ENCODE results near the gene SPATS1.
A peak's percentile ranks its signal among the peaks of the same experiment; 100 is the strongest.
"Not testable (repeated sequence)": the region's sequence is repeated elsewhere in the genome, so short reads cannot be mapped to it uniquely, and the experiment has no call there.

Gene SPATS1

DNA sequence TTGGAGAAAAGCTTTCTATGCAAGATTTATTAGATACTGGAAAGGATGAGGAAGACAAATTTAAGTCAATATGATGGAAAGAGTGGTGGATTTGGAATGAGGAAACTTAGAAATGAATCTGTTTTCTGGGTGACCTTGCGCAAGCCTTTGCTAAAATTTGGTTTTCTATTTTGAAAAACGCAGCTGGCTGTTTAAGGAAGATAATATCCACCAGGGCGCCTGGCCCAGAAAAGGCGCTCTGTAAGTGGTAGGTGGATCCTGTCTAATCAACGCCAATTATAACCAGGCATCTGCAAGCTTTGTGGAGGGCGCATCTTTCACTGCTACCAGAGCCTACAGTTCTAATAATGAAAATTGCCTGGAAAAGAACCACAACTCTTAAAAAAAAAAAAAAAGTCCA, 398 bp upstream of the SPATS1 start:
- DNase-seq (ENCODE audit: low spot score): no peak

DNA sequence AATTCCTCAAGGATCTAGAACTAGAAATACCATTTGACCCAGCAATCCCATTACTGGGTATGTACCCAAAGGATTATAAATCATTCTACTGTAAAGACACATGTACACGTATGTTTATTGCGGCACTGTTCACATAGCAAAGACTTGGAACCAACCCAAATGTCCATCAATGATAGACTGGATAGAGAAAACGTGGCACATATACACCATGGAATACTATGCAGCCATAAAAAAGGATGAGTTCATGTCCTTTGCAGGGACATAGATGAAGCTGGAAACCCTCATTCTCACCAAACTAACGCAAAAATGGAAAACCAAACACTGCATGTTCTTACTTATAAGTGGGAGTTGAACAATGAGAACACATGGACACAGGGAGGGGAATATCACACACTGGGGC, 4.4 kb downstream of the SPATS1 start:
- not testable (repeated sequence) for DNase-seq (ENCODE audit: low spot score)

- DNase-seq (ENCODE audit: low spot score): no peak
Observed at GRCh38 chr6:44349904-44350649, 7.6 kb downstream of the SPATS1 start.

DNA sequence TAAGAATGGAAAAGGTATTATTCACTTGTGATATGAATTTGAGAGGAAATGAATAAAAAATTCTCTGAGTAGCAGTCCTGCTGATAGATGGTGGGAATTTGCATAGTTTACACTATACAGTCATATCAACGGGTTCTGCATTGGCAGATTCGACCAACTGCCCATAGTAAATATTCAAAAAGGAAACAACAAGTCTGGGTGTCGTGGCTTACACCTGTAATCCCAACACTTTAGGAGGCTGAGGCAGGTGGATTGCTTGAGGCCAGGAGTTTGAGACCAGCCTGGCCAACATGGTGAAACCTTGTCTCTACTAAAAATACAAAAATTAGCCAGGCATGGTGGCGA, 8.2 kb downstream of the SPATS1 start:
- not testable (repeated sequence) for DNase-seq (ENCODE audit: low spot score)

DNA sequence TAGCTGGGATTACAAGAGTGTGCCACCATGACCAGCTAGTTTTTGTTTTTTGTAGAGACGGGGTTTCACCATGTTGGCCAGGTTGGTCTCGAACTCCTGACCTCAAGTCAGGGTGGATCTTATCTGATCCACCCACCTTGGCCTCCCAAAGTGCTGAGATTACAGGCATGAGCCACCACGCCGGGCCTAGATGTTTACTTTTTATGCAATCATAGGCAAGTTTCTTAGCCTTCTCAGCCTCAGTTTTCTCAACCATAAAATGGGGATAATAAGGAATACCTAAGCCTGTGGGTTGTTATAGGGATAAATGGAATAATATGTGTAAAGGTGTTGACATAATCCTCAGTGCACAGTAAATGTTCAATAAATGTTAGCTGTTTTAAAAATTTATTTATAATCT, 9.8 kb downstream of the SPATS1 start:
- no peak for DNase-seq (ENCODE audit: low spot score)

DNA sequence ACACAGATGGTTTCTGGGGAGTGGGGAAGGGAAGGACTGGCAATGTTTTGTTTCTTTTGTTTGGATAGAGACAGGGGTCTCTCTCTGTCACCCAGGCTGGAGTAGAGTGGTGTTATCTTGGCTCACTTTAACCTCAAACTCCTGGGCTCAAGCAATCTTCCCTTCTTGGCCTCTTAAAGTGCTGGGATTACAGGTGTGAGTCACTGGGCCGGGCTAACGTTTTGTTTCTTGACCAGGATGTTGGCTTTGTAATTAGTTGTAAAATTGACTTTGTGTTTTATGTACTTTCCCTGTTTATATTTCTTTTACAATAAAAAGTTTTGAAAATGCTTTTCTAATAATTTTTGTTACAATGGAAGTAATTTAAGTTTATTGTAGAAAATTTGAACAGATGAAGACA, 10.9 kb downstream of the SPATS1 start:
- DNase-seq (ENCODE audit: low spot score): no peak

GRCh38 chr6:44355640-44356039, 13.2 kb downstream of the SPATS1 start:
- no peak for DNase-seq (ENCODE audit: low spot score)

DNA sequence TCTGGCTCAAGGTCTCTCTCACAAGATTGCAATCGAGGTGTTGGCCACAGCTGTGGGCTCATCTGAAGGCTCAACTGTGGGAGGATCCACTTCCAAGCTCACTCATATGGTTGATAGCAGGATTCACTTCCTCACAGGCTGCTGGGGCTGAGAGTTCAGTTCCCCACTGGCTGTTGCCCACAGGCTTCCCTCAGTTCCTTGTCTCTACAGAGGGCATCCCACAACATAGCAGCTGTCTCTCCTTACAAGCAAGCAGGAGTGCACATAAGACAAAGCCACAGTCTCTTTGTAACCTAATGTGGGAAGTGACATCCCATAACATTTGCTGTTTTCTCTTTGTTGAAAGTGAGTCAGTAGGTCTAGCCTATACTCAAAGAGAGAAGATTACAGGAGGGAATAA, 14.0 kb downstream of the SPATS1 start:
- DNase-seq (ENCODE audit: low spot score): no peak

DNA sequence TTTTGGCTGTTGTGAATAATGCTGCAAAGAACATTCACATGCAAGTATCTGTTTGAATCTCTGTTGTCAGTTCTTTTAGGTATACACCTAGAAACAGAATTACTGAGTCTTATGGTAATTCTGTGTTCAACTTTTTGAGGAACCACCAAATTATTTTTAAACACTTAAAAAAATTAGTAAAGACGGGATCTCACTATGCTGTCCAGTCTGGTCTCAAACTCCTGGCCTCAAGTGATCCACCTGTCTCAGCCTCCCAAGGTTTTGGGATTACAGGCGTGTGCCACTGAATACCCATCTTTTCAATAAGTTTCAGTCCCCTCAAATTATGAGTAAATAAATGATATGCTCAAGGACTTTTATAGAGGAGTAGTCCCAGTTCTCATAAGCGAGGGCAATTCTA, 17.5 kb downstream of the SPATS1 start:
- DNase-seq (ENCODE audit: low spot score): no peak

DNA sequence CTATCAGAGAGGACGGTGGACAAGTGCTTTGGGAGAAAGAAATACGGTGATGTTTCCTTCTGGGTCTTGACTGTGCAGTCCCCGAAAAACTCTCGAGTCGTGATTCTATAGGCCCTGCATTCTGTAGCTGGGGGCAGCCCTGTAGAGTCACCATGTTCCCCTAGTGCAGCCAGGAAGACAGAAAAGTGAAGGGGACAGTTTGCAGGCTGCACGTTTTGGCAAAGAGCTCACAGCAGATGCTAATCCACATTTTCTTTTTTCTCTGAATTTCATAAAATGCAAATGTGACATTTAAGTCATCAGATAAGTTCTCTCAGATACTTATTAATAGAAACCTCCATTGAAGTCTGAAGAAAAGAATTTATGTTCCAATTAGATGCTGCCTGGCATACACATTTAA, 19.5 kb downstream of the SPATS1 start:
- no peak for DNase-seq (ENCODE audit: low spot score)

DNA sequence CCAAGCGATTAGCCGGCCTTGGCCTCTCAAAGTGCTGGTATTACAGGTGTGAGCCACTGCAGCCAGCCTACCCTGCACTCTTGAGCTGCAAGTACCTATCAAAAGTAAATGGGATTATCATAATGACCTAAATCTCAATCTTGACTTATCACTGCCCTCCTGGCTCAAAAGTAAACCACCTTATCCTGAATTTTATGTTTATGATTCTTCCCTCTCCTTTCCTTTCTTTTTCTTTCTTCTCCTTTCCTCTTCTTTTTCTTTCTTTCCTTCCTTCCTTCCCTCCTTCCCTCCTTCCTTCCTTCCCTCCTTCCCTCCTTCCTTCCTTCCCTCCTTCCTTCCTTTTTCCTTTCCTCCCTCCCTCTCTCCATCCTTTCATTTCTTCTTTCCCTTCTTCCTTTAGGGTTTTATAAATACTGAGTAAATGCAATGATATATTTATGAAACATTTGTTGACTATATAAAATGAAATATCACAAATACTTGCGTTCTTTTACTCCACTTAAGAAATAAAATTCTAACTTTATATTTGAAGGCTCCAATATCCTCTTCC, 21.0 kb downstream of the SPATS1 start:
- no peak for DNase-seq (ENCODE audit: low spot score)

- no peak for DNase-seq (ENCODE audit: low spot score)
Observed at GRCh38 chr6:44366781-44367180, 24.3 kb downstream of the SPATS1 start.

GRCh38 chr6:44367681-44368080, 25.2 kb downstream of the SPATS1 start:
- no peak for DNase-seq (ENCODE audit: low spot score)

- DNase-seq (ENCODE audit: low spot score): no peak
Observed at GRCh38 chr6:44373051-44373450, 30.6 kb downstream of the SPATS1 start.

DNA sequence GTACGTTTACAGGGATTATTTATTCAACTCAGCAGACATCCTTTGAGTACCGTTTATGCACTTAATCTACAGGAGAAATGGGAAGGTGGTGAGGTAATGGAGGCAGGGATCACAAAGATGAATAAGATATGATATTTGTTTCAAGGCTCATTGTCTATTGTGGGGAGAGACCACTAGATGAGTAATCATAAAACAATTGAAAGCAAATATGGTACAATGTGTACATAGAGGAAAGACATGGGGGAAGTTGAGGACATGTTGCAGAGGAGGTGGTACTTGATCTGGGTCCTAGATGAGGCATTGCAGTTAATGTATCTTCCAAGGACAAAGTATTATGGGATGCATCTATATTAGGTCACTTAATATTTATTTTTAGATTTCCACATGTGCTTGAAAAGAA, 31.3 kb downstream of the SPATS1 start:
- no peak for DNase-seq (ENCODE audit: low spot score)

GRCh38 chr6:44375071-44375470, 32.6 kb downstream of the SPATS1 start:
- DNase-seq (ENCODE audit: low spot score): no peak

- DNase-seq (ENCODE audit: low spot score): no peak
Observed at GRCh38 chr6:44377484-44377883, 35.0 kb downstream of the SPATS1 start.

DNA sequence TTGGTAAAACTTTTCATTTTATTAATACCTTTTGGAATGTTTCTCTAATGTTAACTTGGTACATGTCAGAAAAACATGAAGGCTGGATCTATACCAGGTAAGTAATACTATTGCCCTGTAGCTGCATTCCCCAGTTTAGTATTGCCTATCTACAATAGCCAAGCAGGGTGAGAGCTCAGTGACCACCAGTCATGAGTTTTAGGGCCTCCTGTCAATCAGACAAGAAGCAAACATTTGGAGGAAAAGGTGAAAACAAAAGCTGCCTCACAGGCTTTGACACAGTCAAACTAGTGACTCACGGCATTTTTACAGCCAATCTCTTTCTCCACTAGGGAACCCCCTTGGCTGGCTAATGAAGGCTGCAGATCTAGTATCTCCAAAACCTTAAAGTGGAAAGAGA, 35.5 kb downstream of the SPATS1 start:
- no peak for DNase-seq (ENCODE audit: low spot score)

DNA sequence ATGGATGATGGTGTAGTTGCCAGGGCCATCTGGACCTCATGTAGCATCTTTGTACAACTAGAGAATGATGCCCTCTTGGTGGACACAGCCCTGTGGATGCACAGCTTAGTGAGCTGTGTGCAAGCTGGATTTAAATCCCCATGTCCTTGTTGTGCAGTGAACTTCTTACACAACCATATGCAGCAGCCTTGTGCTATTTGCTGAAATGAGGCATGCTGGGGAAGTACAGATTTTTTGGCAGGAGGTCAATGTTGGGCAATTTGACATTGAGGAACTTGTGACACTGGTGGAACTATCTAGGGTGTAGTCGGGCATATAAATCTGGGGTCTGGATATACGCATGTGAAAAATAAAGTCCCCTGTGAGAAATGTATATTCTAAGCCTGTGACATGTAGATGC, 39.3 kb downstream of the SPATS1 start:
- no peak for DNase-seq (ENCODE audit: low spot score)

DNA sequence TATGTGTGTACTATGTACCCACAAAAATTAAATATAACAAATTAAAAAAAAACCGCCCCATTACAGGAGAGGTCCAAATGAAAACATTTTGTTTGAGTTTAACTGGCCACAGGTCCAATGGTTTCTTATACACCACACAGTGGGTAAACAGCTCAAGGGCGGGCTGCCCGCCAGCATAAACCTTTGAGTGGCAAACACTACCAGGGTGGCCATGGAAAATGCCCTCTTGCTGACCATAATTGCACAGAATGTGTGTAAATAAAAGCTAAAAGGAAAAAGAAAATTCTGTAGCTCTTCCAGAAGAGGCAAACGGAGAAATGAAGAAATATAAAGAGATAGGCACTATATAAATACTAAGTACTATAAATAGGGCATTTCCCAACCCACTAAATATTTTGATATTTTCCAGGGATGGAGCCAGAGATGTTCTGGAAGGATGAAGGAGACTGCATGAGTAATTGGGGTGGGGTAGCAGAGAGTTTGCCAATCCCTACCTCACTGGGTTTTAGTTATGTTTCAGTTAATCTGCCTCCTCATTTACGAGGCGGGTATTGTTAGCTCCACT, 44.0 kb downstream of the SPATS1 start:
- no peak for DNase-seq (ENCODE audit: low spot score)

- no peak for DNase-seq (ENCODE audit: low spot score)
Observed at GRCh38 chr6:44386929-44387345, 44.5 kb downstream of the SPATS1 start.

GRCh38 chr6:44387346-44388134, 45.1 kb downstream of the SPATS1 start, which contains the start of gene CDC5L:
TSS of gene CDC5L (plus strand) at chr6:44387706. CDS start at chr6:44387824, 118 bp downstream.
- DNase-seq (ENCODE audit: low spot score): peak; percentile 96

DNA sequence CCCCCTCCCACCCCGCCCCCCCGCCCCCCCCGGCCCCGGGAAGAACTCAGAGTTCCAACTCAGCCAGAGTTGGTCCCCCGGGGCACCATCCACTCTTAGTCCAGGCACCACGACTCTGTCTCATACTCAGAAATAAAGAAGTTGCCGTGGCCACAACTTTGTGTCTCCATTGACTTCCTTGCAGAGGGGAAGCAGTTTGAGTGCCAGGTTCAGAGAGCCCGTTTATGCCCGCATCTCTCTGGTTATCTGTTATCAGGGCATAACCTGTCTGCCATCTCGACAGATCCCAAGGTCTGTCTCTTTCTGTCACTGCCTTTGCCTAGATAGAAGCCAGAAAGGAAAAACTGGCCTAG, 45.7 kb downstream of the SPATS1 start:
- no peak for DNase-seq (ENCODE audit: low spot score)

Measured in CD4-positive, alpha-beta T cell treated with Interleukin-2 at 100 ng/mL for 4 hours (primary cell).